DMS114 treated with DMSO at 0.1 percent for 48 hours (cell line): Measurements from ENCODE around the gene GPER1.
"Not testable (repeated sequence)": the region's sequence is repeated elsewhere in the genome, so short reads cannot be mapped to it uniquely, and the experiment has no call there.

Experiments
- DNase-seq: peaks from one replicate; lab custom pipeline; 2025; ENCODE audit not compliant: unreplicated experiment; lab: John Stamatoyannopoulos, UW

The GPER1 gene

GRCh38 chr7:1140476-1141104 lies 52.7 kb downstream of the GPER1 start:
- no peak for DNase-seq

- no peak for DNase-seq
Measured at GRCh38 chr7:1141651-1142050, 53.7 kb downstream of the GPER1 start.

- DNase-seq, result no peak
Measured at GRCh38 chr7:1142051-1142635, 54.2 kb downstream of the GPER1 start.

GRCh38 chr7:1143031-1143430 lies 55.1 kb downstream of the GPER1 start:
- not testable (repeated sequence) for DNase-seq
